SU-DHL-6 (cell line): Measurements from ENCODE around the gene EVC.

Source experiments
- H2AFZ ChIP-seq: fragments of 200-600 bp; sonication (generic); 2 replicates; pipeline ENCODE4 v1.6.1; 2014; ENCODE audit warnings: low read depth, mild to moderate bottlenecking, moderate library complexity, mixed read lengths, antibody characterized with exemption, low read length; ENCODE audit not compliant: severe bottlenecking
- H3F3A ChIP-seq: fragments of 200-600 bp; shearing (Covaris generic); 2 replicates; pipeline ENCODE4 v1.6.0; 2016; ENCODE audit warnings: antibody characterized with exemption, mild to moderate bottlenecking; ENCODE audit not compliant: insufficient read depth
- H3K27ac ChIP-seq: fragments of 200-600 bp; sonication (generic); 2 replicates; pipeline ENCODE4 v1.5.1; 2016; ENCODE audit warnings: low read depth, mild to moderate bottlenecking, low read length, moderate library complexity, mixed read lengths
- H3K27me3 ChIP-seq: fragments of 200-600 bp; sonication (generic), shearing (Covaris generic); 2 replicates; pipeline ENCODE4 v1.6.0; 2014; ENCODE audit warnings: mild to moderate bottlenecking, low read length
- H3K36me3 ChIP-seq: fragments of 200-600 bp; sonication (generic); 2 replicates; pipeline ENCODE4 v1.6.1; 2014; ENCODE audit warnings: mild to moderate bottlenecking, low read length, mixed read lengths
- H3K4me2 ChIP-seq: fragments of 300-600, 200-600 bp; shearing (Covaris generic), sonication (generic); 2 replicates; pipeline ENCODE4 v1.6.0; 2014; ENCODE audit warnings: low read length, low read depth, mild to moderate bottlenecking; ENCODE audit not compliant: poor library complexity, severe bottlenecking
- H3K4me3 ChIP-seq: fragments of 200-600 bp; sonication (generic); 2 replicates; pipeline ENCODE4 v1.5.1; 2014; ENCODE audit warnings: antibody characterized with exemption, low read length, mild to moderate bottlenecking, mixed read lengths; ENCODE audit not compliant: insufficient read depth, poor library complexity, severe bottlenecking
- H3K79me2 ChIP-seq: fragments of 200-600 bp; sonication (generic); 2 replicates; pipeline ENCODE4 v1.6.1; 2014; ENCODE audit warnings: mild to moderate bottlenecking, low read length, moderate library complexity; ENCODE audit not compliant: insufficient read depth
- H3K9ac ChIP-seq: fragments of 200-600 bp; sonication (generic); 2 replicates; pipeline ENCODE4 v1.7.0; 2014; ENCODE audit warnings: mild to moderate bottlenecking, low read length
- H3K9me2 ChIP-seq: fragments of 200-600 bp; sonication (generic); replicated peaks from 2 replicates; pipeline ENCODE4 v1.6.1; 2014; ENCODE audit warnings: low read length; ENCODE audit not compliant: insufficient read depth
- H3K9me3 ChIP-seq: fragments of 200-600 bp; sonication (generic); 2 replicates; pipeline ENCODE4 v1.6.1; 2014; ENCODE audit warnings: low read length, mixed read lengths; ENCODE audit not compliant: insufficient read depth
- H4K20me1 ChIP-seq: fragments of 200-600 bp; sonication (generic); 2 replicates; pipeline ENCODE4 v1.6.1; 2014; ENCODE audit warnings: low read depth, mild to moderate bottlenecking, antibody characterized with exemption, low read length, moderate library complexity, mixed read lengths
- EZH2phosphoT487 ChIP-seq: fragments of 200-600 bp; sonication (generic), shearing (Covaris generic); conservative IDR thresholded peaks from 2 replicates; pipeline ENCODE4 v1.6.1; 2018; ENCODE audit warnings: mild to moderate bottlenecking, antibody characterized with exemption, low read length, moderate library complexity, mixed read lengths
- TF ChIP-seq, protein P1 (sequence below): fragments of 200-600 bp; sonication (generic); IDR thresholded peaks from one replicate; pipeline ENCODE4 v1.5.1; 2017; ENCODE audit warnings: antibody characterized with exemption, mild to moderate bottlenecking, low read length, moderate library complexity; ENCODE audit not compliant: insufficient read depth, poor library complexity, severe bottlenecking

Gene EVC

GRCh38 chr4:5857199-5857598, 146.2 kb downstream of the EVC start:
- Histone ChIP-seq H2AFZ (no peak overlapping the region), H3K36me3 (no peaks in the 10 kb centered on the region), H3K27me3 (no peaks in the 10 kb centered on the region), H3K4me2 (no peak overlapping the region), H3K9me2 (no peaks in the 10 kb centered on the region), H3K9me3 (no peaks in the 10 kb centered on the region), H3K79me2 (no peaks in the 10 kb centered on the region), H3K9ac (no peak overlapping the region), H3K27ac (no peak overlapping the region), H3K4me3 (no peak overlapping the region), H4K20me1 (no peaks in the 10 kb centered on the region), H3F3A (no peaks in the 10 kb centered on the region)
- TF ChIP-seq EZH2phosphoT487, result no peak
- TF ChIP-seq, protein P1, sequence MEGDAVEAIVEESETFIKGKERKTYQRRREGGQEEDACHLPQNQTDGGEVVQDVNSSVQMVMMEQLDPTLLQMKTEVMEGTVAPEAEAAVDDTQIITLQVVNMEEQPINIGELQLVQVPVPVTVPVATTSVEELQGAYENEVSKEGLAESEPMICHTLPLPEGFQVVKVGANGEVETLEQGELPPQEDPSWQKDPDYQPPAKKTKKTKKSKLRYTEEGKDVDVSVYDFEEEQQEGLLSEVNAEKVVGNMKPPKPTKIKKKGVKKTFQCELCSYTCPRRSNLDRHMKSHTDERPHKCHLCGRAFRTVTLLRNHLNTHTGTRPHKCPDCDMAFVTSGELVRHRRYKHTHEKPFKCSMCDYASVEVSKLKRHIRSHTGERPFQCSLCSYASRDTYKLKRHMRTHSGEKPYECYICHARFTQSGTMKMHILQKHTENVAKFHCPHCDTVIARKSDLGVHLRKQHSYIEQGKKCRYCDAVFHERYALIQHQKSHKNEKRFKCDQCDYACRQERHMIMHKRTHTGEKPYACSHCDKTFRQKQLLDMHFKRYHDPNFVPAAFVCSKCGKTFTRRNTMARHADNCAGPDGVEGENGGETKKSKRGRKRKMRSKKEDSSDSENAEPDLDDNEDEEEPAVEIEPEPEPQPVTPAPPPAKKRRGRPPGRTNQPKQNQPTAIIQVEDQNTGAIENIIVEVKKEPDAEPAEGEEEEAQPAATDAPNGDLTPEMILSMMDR, result no peak

DNA sequence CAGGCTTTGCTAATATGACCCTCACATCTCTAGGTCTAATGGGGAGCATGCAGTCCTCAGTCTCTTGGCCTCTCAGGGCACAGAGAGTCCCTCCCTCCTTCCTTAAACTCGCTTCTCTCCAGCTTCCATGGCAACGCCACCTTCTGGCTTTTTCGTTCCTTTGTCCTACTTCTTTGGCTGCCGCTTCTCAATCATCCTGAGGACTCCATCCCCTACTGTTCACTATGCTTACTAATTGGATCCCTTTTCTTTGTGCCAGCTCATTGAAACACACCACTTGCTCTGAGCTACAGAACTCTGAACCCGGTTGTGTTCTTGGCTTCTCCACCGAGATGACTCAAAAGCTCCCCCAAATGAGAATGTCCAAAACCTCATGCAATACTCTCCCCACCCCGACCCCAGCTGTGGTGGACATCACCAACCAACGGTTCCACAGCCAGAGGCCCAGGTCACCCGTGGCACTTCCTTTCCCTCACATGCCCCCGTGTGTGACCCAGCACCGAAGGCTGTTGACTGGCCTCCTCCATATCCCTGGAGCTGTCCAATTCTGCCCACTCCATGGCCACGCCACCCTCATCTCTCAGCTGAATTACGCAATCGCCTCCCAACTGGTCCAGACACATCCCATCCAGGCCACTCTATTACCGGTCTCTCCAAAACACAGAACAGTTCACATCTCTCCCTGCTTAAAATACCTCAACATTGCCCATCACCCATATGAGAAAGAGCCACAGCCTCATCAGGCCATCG, 147.2 kb downstream of the EVC start:
- no peak for TF ChIP-seq EZH2phosphoT487
- TF ChIP-seq, protein P1, result no peak
- Histone ChIP-seq H3K79me2 (no peaks in the 10 kb centered on the region), H3K27me3 (no peaks in the 10 kb centered on the region), H3K9me3 (no peaks in the 10 kb centered on the region), H4K20me1 (no peaks in the 10 kb centered on the region), H3K4me3 (no peak overlapping the region), H3F3A (no peaks in the 10 kb centered on the region), H3K4me2 (no peak overlapping the region), H3K9me2 (no peaks in the 10 kb centered on the region), H2AFZ (no peak overlapping the region), H3K9ac (no peak overlapping the region), H3K36me3 (no peaks in the 10 kb centered on the region), H3K27ac (no peak overlapping the region)

GRCh38 chr4:5863461-5864113, 152.6 kb downstream of the EVC start:
- no peaks in the 10 kb centered on the region for H3K27me3 ChIP-seq
- H3K4me2 ChIP-seq, result no peak overlapping the region
- H3K36me3 ChIP-seq, result no peaks in the 10 kb centered on the region
- no peaks in the 10 kb centered on the region for H3K9me3 ChIP-seq
- no peaks in the 10 kb centered on the region for H3F3A ChIP-seq
- no peaks in the 10 kb centered on the region for H3K79me2 ChIP-seq
- H3K9ac ChIP-seq, result no peak overlapping the region
- no peaks in the 10 kb centered on the region for H4K20me1 ChIP-seq
- TF ChIP-seq, protein P1, result no peak
- no peak for TF ChIP-seq EZH2phosphoT487
- no peak overlapping the region for H2AFZ ChIP-seq
- no peak overlapping the region for H3K27ac ChIP-seq
- no peak overlapping the region for H3K4me3 ChIP-seq
- no peaks in the 10 kb centered on the region for H3K9me2 ChIP-seq
